Measurements from ENCODE around the gene NPLOC4.
"Not testable (repeated sequence)": the region's sequence is repeated elsewhere in the genome, so short reads cannot be mapped to it uniquely, and the experiment has no call there.

NPLOC4 gene

DNA sequence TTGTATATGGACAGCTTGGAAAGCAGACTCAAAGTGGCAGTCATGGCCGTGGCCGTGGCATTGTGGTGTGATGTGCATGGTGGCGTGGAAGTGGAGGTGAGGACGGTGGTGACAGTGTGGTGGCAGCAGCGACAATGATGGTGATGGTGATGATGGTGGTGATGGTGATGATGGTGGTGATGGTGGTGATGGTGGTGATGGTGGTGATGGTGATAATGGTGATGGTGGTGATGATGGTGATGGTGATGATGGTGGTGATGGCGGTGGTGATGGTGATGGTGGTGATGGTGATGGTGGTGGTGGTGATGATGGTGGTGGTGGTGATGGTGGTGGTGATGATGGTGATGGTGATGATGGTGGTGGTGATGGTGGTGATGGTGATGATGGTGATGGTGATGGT is 105.9 kb downstream of the NPLOC4 start:
- H2AFZ ChIP-seq (ENCODE audit: low read depth, low read length); H3K27me3 ChIP-seq (ENCODE audit: insufficient read depth, low read length); H3K36me3 ChIP-seq (ENCODE audit: insufficient read depth, low read length); H3K9me3 ChIP-seq (ENCODE audit: low read length); H3K4me3 ChIP-seq (ENCODE audit: low read length); H3K4me1 ChIP-seq (ENCODE audit: insufficient read depth, low read length): not testable (repeated sequence)

DNA sequence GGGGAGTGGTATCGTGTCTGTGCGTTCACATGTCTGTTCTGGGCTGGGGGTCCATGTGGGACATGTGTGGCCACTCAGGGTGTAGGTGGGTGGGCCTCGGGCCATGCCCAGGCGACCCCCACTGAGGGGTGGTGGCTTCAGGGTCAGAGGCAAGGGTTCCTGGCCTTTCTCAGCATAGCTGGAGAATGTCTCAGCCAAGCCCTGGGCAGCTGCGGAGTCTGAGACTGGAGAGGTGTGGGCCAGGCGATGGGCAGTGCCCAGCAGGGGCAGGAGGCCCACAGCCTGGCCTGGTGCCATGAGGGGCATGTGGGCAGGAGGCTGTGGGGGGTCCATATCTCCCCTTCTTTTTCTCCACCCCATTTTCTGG is 107.5 kb downstream of the NPLOC4 start:
- Histone ChIP-seq H3K27me3 (ENCODE audit: insufficient read depth, low read length) (peaks cover 6% of the 10 kb centered on the region), H3K36me3 (ENCODE audit: insufficient read depth, low read length) (no peaks in the 10 kb centered on the region), H3K9me3 (ENCODE audit: low read length) (peaks cover 3% of the 10 kb centered on the region), H3K4me3 (ENCODE audit: low read length) (no peak overlapping the region), H3K4me1 (ENCODE audit: insufficient read depth, low read length) (no peaks in the 10 kb centered on the region), H2AFZ (ENCODE audit: low read depth, low read length) (no peak overlapping the region)

DNA sequence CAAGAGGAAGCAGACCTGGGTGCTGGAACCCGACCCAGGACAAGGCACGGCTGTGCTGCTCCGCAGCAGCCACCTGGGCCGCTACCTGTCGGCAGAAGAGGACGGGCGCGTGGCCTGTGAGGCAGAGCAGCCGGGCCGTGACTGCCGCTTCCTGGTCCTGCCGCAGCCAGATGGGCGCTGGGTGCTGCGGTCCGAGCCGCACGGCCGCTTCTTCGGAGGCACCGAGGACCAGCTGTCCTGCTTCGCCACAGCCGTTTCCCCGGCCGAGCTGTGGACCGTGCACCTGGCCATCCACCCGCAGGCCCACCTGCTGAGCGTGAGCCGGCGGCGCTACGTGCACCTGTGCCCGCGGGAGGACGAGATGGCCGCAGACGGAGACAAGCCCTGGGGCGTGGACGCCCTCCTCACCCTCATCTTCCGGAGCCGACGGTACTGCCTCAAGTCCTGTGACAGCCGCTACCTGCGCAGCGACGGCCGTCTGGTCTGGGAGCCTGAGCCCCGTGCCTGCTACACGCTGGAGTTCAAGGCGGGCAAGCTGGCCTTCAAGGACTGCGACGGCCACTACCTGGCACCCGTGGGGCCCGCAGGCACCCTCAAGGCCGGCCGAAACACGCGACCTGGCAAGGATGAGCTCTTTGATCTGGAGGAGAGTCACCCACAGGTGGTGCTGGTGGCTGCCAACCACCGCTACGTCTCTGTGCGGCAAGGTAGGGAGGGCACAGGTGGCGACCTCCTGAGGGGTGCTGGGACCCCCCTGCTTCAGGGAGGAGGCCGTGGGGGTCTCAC is 108.1 kb downstream of the NPLOC4 start:
- H2AFZ ChIP-seq (ENCODE audit: low read depth, low read length) = no peak overlapping the region
- no peaks in the 10 kb centered on the region for H3K36me3 ChIP-seq (ENCODE audit: insufficient read depth, low read length)
- H3K27me3 ChIP-seq (ENCODE audit: insufficient read depth, low read length) = peaks cover 6% of the 10 kb centered on the region
- peaks cover 4% of the 10 kb centered on the region for H3K4me1 ChIP-seq (ENCODE audit: insufficient read depth, low read length)
- peaks cover 3% of the 10 kb centered on the region for H3K9me3 ChIP-seq (ENCODE audit: low read length)
- no peak overlapping the region for H3K4me3 ChIP-seq (ENCODE audit: low read length)

DNA sequence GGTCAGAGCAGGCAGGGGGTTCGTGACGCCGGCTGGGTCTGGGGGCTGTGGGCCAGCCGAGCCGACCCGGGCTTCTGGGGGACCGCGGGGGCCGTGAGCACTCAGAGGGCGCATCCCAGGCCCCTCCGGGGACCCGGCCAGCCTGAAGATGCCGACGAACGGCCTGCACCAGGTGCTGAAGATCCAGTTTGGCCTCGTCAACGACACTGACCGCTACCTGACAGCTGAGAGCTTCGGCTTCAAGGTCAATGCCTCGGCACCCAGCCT is 108.6 kb downstream of the NPLOC4 start:
- Histone ChIP-seq H2AFZ (ENCODE audit: low read depth, low read length) (no peak overlapping the region), H3K9me3 (ENCODE audit: low read length) (peaks cover 3% of the 10 kb centered on the region), H3K4me3 (ENCODE audit: low read length) (no peak overlapping the region), H3K4me1 (ENCODE audit: insufficient read depth, low read length) (peaks cover 9% of the 10 kb centered on the region), H3K36me3 (ENCODE audit: insufficient read depth, low read length) (no peaks in the 10 kb centered on the region), H3K27me3 (ENCODE audit: insufficient read depth, low read length) (peaks cover 6% of the 10 kb centered on the region)

DNA sequence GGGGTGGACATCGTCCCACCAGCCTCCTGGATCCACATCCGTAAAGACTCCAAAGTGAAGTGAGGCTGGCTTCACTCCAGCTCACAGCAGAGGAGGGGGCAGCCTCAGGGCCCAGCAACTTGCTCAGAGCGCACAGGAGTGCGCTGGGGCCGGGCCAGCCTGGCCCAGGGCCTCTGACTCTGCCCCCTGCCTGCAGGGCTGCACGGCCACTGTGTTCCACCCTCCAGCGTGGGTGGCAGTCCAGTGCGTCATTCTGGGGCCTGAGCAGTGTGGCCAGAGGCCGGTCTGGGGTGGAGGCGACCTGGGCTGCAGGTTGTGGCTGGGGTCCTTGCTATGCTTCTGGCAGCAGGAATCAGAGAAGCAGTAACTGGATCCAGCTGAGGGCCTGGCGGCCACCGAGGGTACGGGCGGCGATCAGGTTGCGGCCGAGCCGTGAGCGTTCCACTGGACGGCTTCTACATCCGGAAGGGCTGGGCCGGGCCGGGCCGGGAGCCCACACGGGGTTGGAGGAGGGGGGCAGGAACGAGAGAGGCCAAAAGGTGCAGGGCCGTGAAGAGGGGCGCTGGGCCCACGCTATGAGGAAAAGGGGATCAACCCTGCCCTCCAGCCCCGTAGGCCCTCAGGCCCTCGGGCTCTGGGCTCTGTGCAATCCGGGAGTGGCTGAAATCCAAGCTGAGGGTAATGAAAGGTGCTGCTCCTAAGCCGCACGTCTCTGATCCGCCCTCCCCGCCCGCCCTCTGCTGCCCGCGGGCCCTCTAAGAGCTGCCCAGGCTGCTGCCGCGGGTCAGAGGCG is 109.1 kb downstream of the NPLOC4 start, which contains the start of gene FSCN2:
Gene FSCN2 (plus strand): TSS at position 787 of the 793 bp plus-strand sequence. CDS start 155 bp downstream, outside the sequence.
- Histone ChIP-seq H3K4me1 (ENCODE audit: insufficient read depth, low read length) (peaks cover 14% of the 10 kb centered on the region), H3K36me3 (ENCODE audit: insufficient read depth, low read length) (no peaks in the 10 kb centered on the region), H3K27me3 (ENCODE audit: insufficient read depth, low read length) (peaks cover 6% of the 10 kb centered on the region), H3K9me3 (ENCODE audit: low read length) (peaks cover 3% of the 10 kb centered on the region), H2AFZ (ENCODE audit: low read depth, low read length) (no peak within 1 kb of the TSS), H3K4me3 (ENCODE audit: low read length) (no peak within 1 kb of the TSS)

DNA sequence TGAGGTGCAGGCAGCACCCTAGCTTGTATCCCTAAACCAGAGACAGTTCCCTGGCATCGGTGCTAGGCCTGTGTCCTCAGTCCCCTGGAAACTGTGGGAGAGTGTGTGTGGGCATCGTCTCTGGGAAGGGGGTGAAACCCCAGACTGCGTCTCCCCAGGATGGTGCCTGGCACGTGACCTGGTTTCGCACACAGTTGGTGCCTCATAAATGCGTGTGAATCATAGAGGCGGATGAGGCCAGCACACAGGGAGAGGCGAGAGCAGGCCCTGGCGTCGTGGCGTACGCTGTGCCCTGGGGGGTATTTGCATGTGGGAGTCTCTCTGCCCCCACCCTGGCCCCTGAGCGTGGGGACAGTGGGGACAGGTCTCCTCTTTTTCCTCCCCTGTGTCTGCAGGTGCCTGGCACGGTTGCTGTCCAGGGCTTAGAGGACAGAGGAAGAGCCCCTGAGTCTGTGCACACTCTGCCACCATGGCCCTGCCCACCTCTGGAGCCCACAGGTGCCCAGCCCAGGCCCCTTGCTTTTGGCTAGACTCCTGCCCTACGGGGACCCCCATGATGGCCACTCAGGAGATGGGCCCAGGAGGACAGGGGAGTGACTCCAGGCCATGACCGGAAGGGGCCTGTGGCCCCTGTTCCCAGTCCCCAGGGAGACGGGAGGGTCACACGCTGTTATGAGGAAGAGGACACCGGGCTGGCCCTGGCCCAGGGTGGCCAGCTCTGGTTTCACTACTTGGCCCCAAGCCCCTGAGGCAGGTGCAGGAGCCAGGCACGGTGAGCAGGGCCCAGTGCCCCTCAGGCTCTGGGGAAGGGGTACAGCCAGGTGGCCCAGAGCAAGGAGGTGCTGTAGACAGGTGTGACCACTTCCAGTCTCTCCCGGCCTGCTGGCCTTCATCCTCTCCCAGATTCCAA is 110.0 kb downstream of the NPLOC4 start:
- no peak overlapping the region for H2AFZ ChIP-seq (ENCODE audit: low read depth, low read length)
- H3K36me3 ChIP-seq (ENCODE audit: insufficient read depth, low read length) = no peaks in the 10 kb centered on the region
- no peak overlapping the region for H3K4me3 ChIP-seq (ENCODE audit: low read length)
- peaks cover 6% of the 10 kb centered on the region for H3K27me3 ChIP-seq (ENCODE audit: insufficient read depth, low read length)
- H3K4me1 ChIP-seq (ENCODE audit: insufficient read depth, low read length) = peaks cover 15% of the 10 kb centered on the region
- H3K9me3 ChIP-seq (ENCODE audit: low read length) = no peaks in the 10 kb centered on the region

DNA sequence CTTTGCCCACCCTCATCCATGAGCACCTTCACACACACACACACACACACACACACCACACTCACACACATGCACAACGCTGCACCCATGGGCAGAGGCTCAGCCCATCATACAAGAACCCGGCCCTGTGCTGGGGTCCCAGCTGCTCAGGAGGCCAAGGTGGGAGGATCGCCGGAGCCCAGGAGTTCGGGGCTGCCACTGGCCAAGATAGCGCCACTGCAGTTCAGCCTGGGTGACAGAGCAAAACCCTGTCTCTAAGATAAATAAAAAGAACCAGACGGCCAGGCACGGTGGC is 112.1 kb downstream of the NPLOC4 start:
- no peak overlapping the region for H3K4me3 ChIP-seq (ENCODE audit: low read length)

DNA sequence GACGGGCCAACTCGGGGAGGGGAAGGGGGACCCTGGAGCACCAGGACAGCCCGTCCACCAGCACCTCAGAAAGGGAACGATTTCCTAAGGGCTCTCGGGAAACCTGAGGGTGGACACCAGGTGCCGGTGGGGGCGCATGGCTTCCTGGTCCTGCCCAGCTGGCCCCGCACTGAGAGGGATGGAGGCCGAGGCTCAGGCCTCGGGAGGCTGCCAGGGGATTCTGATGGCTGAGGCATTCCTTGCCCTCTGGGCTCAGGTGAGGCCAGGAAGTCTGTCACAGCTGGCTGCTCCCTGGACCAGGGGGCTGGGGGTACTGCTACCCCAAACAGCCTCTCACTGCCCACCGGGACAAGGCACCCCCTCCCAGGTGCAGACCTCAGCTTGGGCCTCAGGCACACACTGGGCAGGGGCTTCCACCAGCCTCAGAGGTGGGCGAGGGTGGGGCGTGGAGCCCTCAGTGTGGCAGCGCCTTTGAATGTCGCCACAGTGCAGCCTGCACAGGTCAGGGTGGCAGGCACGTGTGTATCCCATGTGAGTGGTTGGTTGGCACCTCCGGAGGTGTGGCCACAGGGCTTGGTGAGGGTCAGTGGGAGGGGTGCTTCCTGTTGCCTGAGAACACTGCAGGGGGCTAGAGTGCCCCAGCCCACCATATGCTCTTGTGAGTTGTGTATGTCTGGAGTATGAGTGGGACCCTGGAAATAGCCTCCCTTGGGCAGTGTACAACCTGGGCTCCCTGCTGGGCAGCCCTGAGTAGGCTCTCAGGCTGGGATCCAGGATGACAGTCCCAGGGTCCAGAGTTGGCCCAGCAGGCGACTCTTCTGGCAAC is 112.7 kb downstream of the NPLOC4 start:
- Histone ChIP-seq H3K9me3 (ENCODE audit: low read length) (no peaks in the 10 kb centered on the region), H3K4me1 (ENCODE audit: insufficient read depth, low read length) (peaks cover 15% of the 10 kb centered on the region), H3K27me3 (ENCODE audit: insufficient read depth, low read length) (peaks cover 6% of the 10 kb centered on the region), H3K36me3 (ENCODE audit: insufficient read depth, low read length) (no peaks in the 10 kb centered on the region), H2AFZ (ENCODE audit: low read depth, low read length) (no peak overlapping the region), H3K4me3 (ENCODE audit: low read length) (no peak overlapping the region)

More for the DNA sequence above, 112.1 kb downstream of the NPLOC4 start:
- Histone ChIP-seq H3K27me3 (ENCODE audit: insufficient read depth, low read length) (peaks cover 6% of the 10 kb centered on the region), H3K36me3 (ENCODE audit: insufficient read depth, low read length) (no peaks in the 10 kb centered on the region), H3K4me1 (ENCODE audit: insufficient read depth, low read length) (peaks cover 15% of the 10 kb centered on the region), H2AFZ (ENCODE audit: low read depth, low read length) (no peak overlapping the region), H3K9me3 (ENCODE audit: low read length) (no peaks in the 10 kb centered on the region)

DNA sequence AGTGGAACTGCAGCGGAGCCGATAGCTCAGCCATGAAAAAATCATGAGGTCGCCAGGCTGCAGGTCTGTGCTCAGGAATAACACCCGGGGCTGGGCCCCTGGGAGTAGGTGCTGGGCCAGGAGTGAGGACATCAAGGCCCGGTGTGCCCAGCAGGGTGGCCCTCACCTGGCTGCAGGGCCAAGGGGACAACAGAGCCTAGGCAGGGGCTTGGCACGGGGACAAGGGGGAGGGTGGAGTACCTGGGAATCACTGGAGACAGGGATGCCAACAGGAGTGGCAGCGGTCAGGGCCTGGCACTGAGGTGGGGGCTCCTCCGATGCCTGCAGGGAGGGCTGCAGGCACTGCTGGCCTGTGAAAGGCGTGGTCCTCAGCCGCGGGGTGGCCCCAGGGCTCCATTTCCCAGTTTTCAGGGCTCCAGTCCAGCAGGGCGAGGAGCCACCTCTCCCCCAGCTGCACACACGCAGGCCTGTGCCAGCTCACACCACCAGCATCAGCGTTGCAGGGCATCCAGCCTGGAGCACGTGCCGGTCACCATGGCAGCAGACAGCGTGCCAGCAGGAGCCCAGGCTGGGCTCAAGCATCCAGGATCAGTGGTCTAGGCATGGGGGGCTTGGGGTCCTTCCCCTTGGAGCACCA is 113.4 kb downstream of the NPLOC4 start:
- Histone ChIP-seq H3K4me1 (ENCODE audit: insufficient read depth, low read length) (peaks cover 17% of the 10 kb centered on the region), H3K36me3 (ENCODE audit: insufficient read depth, low read length) (no peaks in the 10 kb centered on the region), H2AFZ (ENCODE audit: low read depth, low read length) (no peak overlapping the region), H3K9me3 (ENCODE audit: low read length) (no peaks in the 10 kb centered on the region), H3K4me3 (ENCODE audit: low read length) (no peak overlapping the region), H3K27me3 (ENCODE audit: insufficient read depth, low read length) (peaks cover 6% of the 10 kb centered on the region)

DNA sequence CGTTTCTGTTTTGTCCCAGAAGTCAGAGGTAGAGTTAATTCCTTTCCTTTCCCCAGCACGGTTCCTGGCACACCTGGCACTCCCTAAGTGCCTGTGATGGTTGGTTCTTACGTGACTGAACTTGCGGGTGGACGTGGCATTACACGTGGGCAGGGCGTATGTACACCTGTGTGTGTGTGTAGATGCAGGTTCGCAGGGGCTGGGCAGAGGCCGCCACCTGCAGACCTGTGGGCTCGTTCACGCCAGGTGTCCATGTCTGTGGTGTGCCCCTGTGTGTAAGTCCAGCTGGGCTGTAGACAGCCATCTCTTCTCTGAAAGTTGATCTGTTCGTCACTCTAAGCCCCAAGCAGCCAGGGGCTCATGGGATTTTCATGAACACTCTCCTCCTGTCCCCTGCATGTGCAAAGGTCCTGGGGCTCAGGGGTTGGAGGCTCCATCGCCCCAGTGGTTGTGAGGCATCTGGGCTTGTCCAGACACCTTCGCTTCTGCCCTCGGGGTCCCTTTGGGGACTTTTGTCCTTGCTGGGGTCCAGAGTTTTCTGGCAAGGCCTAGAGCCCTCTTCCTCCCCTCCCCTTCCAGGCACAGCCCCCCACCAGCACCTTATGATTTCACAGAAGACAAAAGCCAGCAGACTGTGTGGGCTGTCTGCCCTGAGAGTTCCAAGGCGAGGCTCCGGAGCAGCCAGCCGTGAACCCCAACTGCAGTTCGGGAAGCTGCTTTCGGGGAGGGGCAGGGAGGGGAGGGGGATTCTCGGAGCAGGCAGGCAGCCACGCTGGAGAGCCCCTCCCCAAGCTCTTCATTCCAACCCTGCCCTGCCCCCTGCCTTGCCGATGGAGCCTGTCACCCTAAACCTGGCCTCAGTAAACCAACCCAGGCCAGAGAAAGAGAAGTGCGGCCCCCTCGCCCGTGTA is 114.2 kb downstream of the NPLOC4 start:
- Histone ChIP-seq H3K4me1 (ENCODE audit: insufficient read depth, low read length) (peaks cover 18% of the 10 kb centered on the region), H3K36me3 (ENCODE audit: insufficient read depth, low read length) (no peaks in the 10 kb centered on the region), H3K4me3 (ENCODE audit: low read length) (no peak overlapping the region), H2AFZ (ENCODE audit: low read depth, low read length) (no peak overlapping the region), H3K9me3 (ENCODE audit: low read length) (no peaks in the 10 kb centered on the region), H3K27me3 (ENCODE audit: insufficient read depth, low read length) (peaks cover 6% of the 10 kb centered on the region)

DNA sequence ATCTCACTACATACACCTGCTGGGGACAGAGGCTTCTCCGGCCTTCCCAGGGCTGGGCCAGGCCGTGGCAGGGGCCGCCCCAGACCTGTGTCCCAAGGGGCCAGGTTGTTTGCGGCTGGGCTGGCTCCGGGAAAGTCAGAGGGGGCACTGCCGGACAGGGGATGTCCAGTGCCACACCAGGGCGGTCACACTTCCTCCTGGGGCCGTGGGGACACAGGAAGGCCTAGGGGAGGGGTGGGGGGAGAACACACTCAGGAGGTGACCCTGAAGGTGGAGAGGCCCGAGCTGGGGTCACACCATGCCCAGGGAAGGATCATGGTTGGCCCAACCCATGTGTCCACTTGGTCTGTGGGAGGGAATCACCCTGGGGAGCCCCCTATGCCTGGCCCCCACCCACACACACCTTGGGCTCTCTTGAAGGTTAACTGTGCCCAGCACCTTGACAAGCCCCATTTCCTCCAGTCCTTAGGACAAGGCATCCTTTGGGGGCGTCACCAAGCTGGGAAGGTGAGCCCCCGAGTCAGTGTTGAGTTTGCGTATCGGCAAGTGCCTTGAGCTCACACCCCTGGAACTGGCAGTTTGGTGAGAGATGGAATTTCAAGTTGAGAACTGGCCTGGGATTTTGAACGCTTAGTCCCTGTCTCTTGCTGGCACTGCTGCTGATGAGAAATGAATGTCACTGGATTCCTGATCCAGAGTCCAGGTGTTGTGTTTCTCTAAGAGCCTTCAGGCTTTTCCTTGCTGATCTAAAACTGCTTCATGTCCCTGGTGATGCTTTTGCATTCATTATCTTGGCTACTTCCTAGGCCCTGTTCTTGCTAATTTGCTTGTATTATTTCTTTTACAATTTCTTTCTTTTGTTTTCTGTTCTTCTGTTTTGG is 116.7 kb downstream of the NPLOC4 start:
- H3K36me3 ChIP-seq (ENCODE audit: insufficient read depth, low read length) = no peaks in the 10 kb centered on the region
- no peak overlapping the region for H2AFZ ChIP-seq (ENCODE audit: low read depth, low read length)
- H3K9me3 ChIP-seq (ENCODE audit: low read length) = no peaks in the 10 kb centered on the region
- H3K4me3 ChIP-seq (ENCODE audit: low read length) = no peak overlapping the region
- no peaks in the 10 kb centered on the region for H3K27me3 ChIP-seq (ENCODE audit: insufficient read depth, low read length)
- peaks cover 33% of the 10 kb centered on the region for H3K4me1 ChIP-seq (ENCODE audit: insufficient read depth, low read length)

All from neuron (in vitro differentiated cells).